Measurements from ENCODE around the gene KCTD10. TPM values are rescaled to one million over a fixed set of nuclear protein-coding genes. Genes with fewer than 3 reads are reported as not detected.

Gene KCTD10
- total and polyA plus RNA-seq, 10 of the 15 experiments (the other 5 are each of a cell fraction or from before 2014, with no cell fraction given): 5.6 to 52.0 (median 34.2) TPM

DNA sequence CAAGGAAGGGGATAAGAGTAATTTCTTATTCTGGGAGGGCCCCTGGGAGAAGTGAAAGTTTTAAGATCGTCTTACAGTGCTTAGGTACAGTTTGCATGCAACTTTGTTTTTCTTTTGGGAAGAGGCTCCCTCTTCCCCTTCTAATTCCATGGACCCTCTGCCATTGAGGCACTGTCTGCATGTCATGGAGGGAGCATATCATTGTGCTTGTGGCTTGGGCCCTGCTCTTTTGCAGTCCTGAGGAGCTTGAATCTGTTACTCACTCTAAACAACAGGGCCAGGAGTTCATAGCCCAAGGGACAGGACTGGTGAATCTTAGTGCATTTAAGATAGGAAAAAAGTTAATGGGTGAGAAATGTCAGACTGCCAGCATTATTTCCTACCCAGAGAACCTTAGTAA lies 2.7 kb upstream of the KCTD10 start (continued):
- TF ChIP-seq, protein P1, sequence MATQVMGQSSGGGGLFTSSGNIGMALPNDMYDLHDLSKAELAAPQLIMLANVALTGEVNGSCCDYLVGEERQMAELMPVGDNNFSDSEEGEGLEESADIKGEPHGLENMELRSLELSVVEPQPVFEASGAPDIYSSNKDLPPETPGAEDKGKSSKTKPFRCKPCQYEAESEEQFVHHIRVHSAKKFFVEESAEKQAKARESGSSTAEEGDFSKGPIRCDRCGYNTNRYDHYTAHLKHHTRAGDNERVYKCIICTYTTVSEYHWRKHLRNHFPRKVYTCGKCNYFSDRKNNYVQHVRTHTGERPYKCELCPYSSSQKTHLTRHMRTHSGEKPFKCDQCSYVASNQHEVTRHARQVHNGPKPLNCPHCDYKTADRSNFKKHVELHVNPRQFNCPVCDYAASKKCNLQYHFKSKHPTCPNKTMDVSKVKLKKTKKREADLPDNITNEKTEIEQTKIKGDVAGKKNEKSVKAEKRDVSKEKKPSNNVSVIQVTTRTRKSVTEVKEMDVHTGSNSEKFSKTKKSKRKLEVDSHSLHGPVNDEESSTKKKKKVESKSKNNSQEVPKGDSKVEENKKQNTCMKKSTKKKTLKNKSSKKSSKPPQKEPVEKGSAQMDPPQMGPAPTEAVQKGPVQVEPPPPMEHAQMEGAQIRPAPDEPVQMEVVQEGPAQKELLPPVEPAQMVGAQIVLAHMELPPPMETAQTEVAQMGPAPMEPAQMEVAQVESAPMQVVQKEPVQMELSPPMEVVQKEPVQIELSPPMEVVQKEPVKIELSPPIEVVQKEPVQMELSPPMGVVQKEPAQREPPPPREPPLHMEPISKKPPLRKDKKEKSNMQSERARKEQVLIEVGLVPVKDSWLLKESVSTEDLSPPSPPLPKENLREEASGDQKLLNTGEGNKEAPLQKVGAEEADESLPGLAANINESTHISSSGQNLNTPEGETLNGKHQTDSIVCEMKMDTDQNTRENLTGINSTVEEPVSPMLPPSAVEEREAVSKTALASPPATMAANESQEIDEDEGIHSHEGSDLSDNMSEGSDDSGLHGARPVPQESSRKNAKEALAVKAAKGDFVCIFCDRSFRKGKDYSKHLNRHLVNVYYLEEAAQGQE (IDR thresholded peaks at IDR 0.05; ENCODE audit: low read depth, low read length): no peak
- TF ChIP-seq SIN3A (IDR thresholded peaks at IDR 0.05; ENCODE audit: low read depth, low read length) (no peak), ZSCAN29 (IDR thresholded peaks at IDR 0.05) (no peak), BRCA1 (IDR thresholded peaks at IDR 0.05; ENCODE audit: low read depth, low read length) (no peak)

DNA sequence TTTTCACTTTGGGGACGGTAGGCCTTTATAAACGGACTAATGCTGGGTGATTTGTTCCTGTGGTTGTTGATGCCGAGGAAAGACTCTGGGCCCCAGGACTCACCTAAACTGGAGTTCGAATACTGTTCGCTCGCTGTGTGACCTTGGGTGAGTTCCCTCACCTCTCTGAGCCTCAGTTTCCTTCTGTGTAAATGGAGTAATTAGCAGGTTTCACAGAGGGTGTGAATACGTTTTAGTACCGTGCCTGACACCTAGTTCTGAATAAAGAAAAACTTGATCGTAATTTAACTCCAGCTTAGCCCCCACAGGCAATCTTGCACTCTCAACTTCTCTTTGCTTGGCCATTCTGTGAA lies 839 bp upstream of the KCTD10 start:
- intact Hi-C loops (cut with micrococcal nuclease; ENCODE audit: unreplicated experiment) (no loop called here), in situ Hi-C loops (cut with MboI) (no loop called here)
- BruUV-seq (replicated peaks): TSS peak; percentile 82
- SMC1A ChIA-PET (ENCODE audit: uncharacterized antibody, unreplicated experiment): no interaction called here
- FAIRE-seq: no peak
- Histone ChIP-seq H3K27me3 (replicated peaks in 1 of 2; ENCODE audit: control insufficient read depth in 2 of 2, insufficient read depth in 2 of 2, low read length in 1 of 2) (no peaks in the 10 kb centered on the region), H3K4me1 (ENCODE audit: control insufficient read depth, insufficient read depth, low read length) (peaks cover 7% of the 10 kb centered on the region; the same call in 1 of the 2 replicates), H3K27ac (ENCODE audit: control insufficient read depth, insufficient read depth) (peak overlapping the region; percentile 98), H2AFZ (ENCODE audit: control insufficient read depth, low read depth, low read length) (peak overlapping the region; percentile 90), H3K9me3 (replicated peaks; ENCODE audit: control insufficient read depth, insufficient read depth, low read length) (no peaks in the 10 kb centered on the region), H3K36me3 (ENCODE audit: control insufficient read depth in 2 of 2, insufficient read depth in 2 of 2, low read length in 1 of 2) (no peaks in the 10 kb centered on the region), H3K4me2 (ENCODE audit: control insufficient read depth, insufficient read depth) (peak overlapping the region; percentile 83), H3K4me3 (peak overlapping the region; percentile 84), H4K20me1 (ENCODE audit: control insufficient read depth, insufficient read depth) (no peaks in the 10 kb centered on the region; the same call in 1 of the 2 replicates), H3K9ac (ENCODE audit: control insufficient read depth, insufficient read depth, low read length) (peak overlapping the region; percentile 91), H3K79me2 (ENCODE audit: control insufficient read depth, insufficient read depth, low read length) (peaks cover 52% of the 10 kb centered on the region)
- CTCF ChIA-PET: interaction anchor here (1.1 kb wide), 1 partner anchor 515 kb away, joined by 3 read pairs; no protein-coding TSS in a partner anchor
- peak; percentile 3; the same call in 1 of the 3 replicates for ATAC-seq
- DNase-seq (ENCODE audit: low read depth, low spot score): no peak
- TF ChIP-seq TBL1XR1 (IDR thresholded peaks at IDR 0.05; ENCODE audit: low read depth, low read length): no peak
- no peak for TF ChIP-seq SUZ12 (IDR thresholded peaks at IDR 0.05; ENCODE audit: unreplicated experiment)
- no peak for TF ChIP-seq ZZZ3 (IDR thresholded peaks at IDR 0.05; ENCODE audit: control insufficient read depth, insufficient read length, low read depth)
- TF ChIP-seq STAT1 (conservative IDR thresholded peaks at IDR 0.05): no peak
- no peak for TF ChIP-seq POLR2AphosphoS5 (IDR thresholded peaks at IDR 0.05; ENCODE audit: low read length)
- no peak for TF ChIP-seq CBX3 (IDR thresholded peaks at IDR 0.05; ENCODE audit: borderline replicate concordance, low read depth)
- no peak for TF ChIP-seq FOXM1 (IDR thresholded peaks at IDR 0.05; ENCODE audit: low read depth, low read length)
- no peak for TF ChIP-seq PML (IDR thresholded peaks at IDR 0.05; ENCODE audit: low read length)
- TF ChIP-seq, protein P2, sequence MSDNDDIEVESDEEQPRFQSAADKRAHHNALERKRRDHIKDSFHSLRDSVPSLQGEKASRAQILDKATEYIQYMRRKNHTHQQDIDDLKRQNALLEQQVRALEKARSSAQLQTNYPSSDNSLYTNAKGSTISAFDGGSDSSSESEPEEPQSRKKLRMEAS (IDR thresholded peaks at IDR 0.05; ENCODE audit: low read depth, low read length): no peak
- TF ChIP-seq RAD21 (IDR thresholded peaks at IDR 0.05; ENCODE audit: insufficient read depth, low read depth, low read length): no peak
- TF ChIP-seq NR2C1 (IDR thresholded peaks at IDR 0.05): no peak
- WGBS (ENCODE audit: insufficient coverage, insufficient replicate concordance, low lambda C conversion rate, missing lambda C conversion rate): 3% methylated on average over 9 of the region's 9 CpGs
- RAD21 ChIA-PET (ENCODE audit: unreplicated experiment): no interaction called here
- POLR2A ChIA-PET: no interaction called here
